HG03469 (cell line): Measurements from ENCODE around the gene CMIP.
"Not testable (repeated sequence)": the region's sequence is repeated elsewhere in the genome, so short reads cannot be mapped to it uniquely, and the experiment has no call there.

Source experiments
- ATAC-seq: cut with Tn5 transposase; IDR thresholded peaks from one replicate; pipeline ENCODE4 v1.9.1; 2021; ENCODE audit warnings: mild to moderate bottlenecking, moderate library complexity, moderate number of reproducible peaks; ENCODE audit not compliant: unreplicated experiment

The CMIP gene

GRCh38 chr16:81514568-81515258 lies 70.1 kb downstream of the CMIP start:
- ATAC-seq: no peak

- no peak for ATAC-seq
These were observed 70.7 kb downstream of the CMIP start for GRCh38 chr16:81515281-81515680.

- ATAC-seq: no peak
These were observed 71.1 kb downstream of the CMIP start for GRCh38 chr16:81515721-81516120.

GRCh38 chr16:81516478-81517149 lies 72.0 kb downstream of the CMIP start:
- no peak for ATAC-seq

- ATAC-seq: no peak
These were observed 72.5 kb downstream of the CMIP start for GRCh38 chr16:81517150-81517499.

- ATAC-seq: no peak
These were observed 73.2 kb downstream of the CMIP start for GRCh38 chr16:81517629-81518438.

GRCh38 chr16:81518439-81518757 lies 73.8 kb downstream of the CMIP start:
- no peak for ATAC-seq

GRCh38 chr16:81519301-81520150 lies 74.9 kb downstream of the CMIP start:
- no peak for ATAC-seq

GRCh38 chr16:81520151-81520470 lies 75.5 kb downstream of the CMIP start:
- ATAC-seq: no peak

GRCh38 chr16:81520560-81521135 lies 76.0 kb downstream of the CMIP start:
- ATAC-seq: no peak

GRCh38 chr16:81521141-81521626 lies 76.6 kb downstream of the CMIP start:
- no peak for ATAC-seq

- ATAC-seq: no peak
These were observed 77.6 kb downstream of the CMIP start for GRCh38 chr16:81522108-81522701.

GRCh38 chr16:81522851-81523250 lies 78.2 kb downstream of the CMIP start:
- ATAC-seq: not testable (repeated sequence)

GRCh38 chr16:81523387-81524115 lies 78.9 kb downstream of the CMIP start:
- no peak for ATAC-seq

GRCh38 chr16:81524382-81524781 lies 79.8 kb downstream of the CMIP start:
- ATAC-seq: no peak

GRCh38 chr16:81524885-81525284 lies 80.3 kb downstream of the CMIP start:
- not testable (repeated sequence) for ATAC-seq

- ATAC-seq: no peak
These were observed 81.6 kb downstream of the CMIP start for GRCh38 chr16:81526199-81526598.

- no peak for ATAC-seq
These were observed 82.3 kb downstream of the CMIP start for GRCh38 chr16:81526935-81527334.

GRCh38 chr16:81527477-81528178 lies 83.0 kb downstream of the CMIP start:
- no peak for ATAC-seq
